GM23338 (cell line): ENCODE data around the gene DLG3. TPM values are rescaled to one million over a fixed set of nuclear protein-coding genes. Genes with fewer than 3 reads are reported as not detected.

Source experiments
- ATAC-seq: fragments of 200-7000 bp; cut with Tn5 transposase; 3 replicates; pipeline ENCODE4 v1.9.1; 2020
- DNase-seq: peaks from one replicate; pipeline ENCODE4 v3.0.0-alpha.2; 2015; ENCODE audit warnings: low spot score
- H2AFZ ChIP-seq: fragments of 200-600 bp; sonication (generic); 2 replicates; pipeline ENCODE4 v1.8.0; 2016; ENCODE audit warnings: antibody characterized with exemption, mild to moderate bottlenecking, moderate library complexity
- H3F3A ChIP-seq: fragments of 200-600 bp; sonication (generic); replicated peaks from 2 replicates; pipeline ENCODE4 v1.8.0; 2017; ENCODE audit warnings: antibody characterized with exemption, mixed run types, low read depth
- H3K27ac ChIP-seq: fragments of 200-600 bp; sonication (generic); 2 replicates; pipeline ENCODE4 v1.6.1; 2016; ENCODE audit warnings: low read depth
- H3K27me3 ChIP-seq: fragments of 200-600 bp; sonication (generic); 2 replicates; pipeline ENCODE4 v1.8.0; 2016; ENCODE audit warnings: mild to moderate bottlenecking, mixed run types, moderate library complexity; ENCODE audit not compliant: insufficient read depth
- H3K36me3 ChIP-seq: fragments of 200-600 bp; sonication (generic); 2 replicates; pipeline ENCODE4 v1.8.0; 2016; ENCODE audit warnings: mild to moderate bottlenecking; ENCODE audit not compliant: insufficient read depth
- H3K4me1 ChIP-seq: fragments of 200-600 bp; sonication (generic); 2 replicates; pipeline ENCODE4 v1.8.0; 2016; ENCODE audit warnings: mild to moderate bottlenecking, moderate library complexity; ENCODE audit not compliant: insufficient read depth
- H3K4me2 ChIP-seq: fragments of 200-600 bp; sonication (generic); 2 replicates; pipeline ENCODE4 v1.7.1; 2017; ENCODE audit warnings: mixed run types
- H3K4me3 ChIP-seq: fragments of 200-600 bp; sonication (generic); 2 replicates; pipeline ENCODE4 v1.6.1; 2016; ENCODE audit warnings: mixed run types
- H3K79me2 ChIP-seq: fragments of 200-600 bp; sonication (generic); replicated peaks from 2 replicates; pipeline ENCODE4 v1.8.0; 2017; ENCODE audit warnings: mild to moderate bottlenecking; ENCODE audit not compliant: insufficient read depth
- H3K9me2 ChIP-seq: fragments of 200-600 bp; sonication (generic); 2 replicates; pipeline ENCODE4 v1.8.0; 2017; ENCODE audit not compliant: insufficient read depth
- H4K20me1 ChIP-seq: fragments of 200-600 bp; sonication (generic); replicated peaks from 2 replicates; pipeline ENCODE4 v1.8.0; 2017; ENCODE audit warnings: mild to moderate bottlenecking; ENCODE audit not compliant: insufficient read depth
- H3K27ac Mint-ChIP-seq: 2 replicates; pipeline ENCODE4 v1.8.0; 2020; ENCODE audit warnings: inconsistent platforms, mild to moderate bottlenecking, moderate library complexity, mixed read lengths
- H3K27me3 Mint-ChIP-seq: 3 replicates; pipeline ENCODE4 v1.8.0; 2022; ENCODE audit warnings: low read depth, mild to moderate bottlenecking, moderate library complexity, mixed read lengths, inconsistent platforms; ENCODE audit not compliant: insufficient read depth, poor library complexity
- H3K36me3 Mint-ChIP-seq: 3 replicates; pipeline ENCODE4 v1.8.0; 2021; ENCODE audit warnings: low read depth, mild to moderate bottlenecking, inconsistent platforms, moderate library complexity, mixed read lengths
- H3K4me1 Mint-ChIP-seq: 3 replicates; pipeline ENCODE4 v1.8.0; 2020; ENCODE audit warnings: mild to moderate bottlenecking, inconsistent platforms, mixed read lengths
- H3K4me3 Mint-ChIP-seq: 3 replicates; pipeline ENCODE4 v1.8.0; 2021; ENCODE audit warnings: moderate library complexity, mild to moderate bottlenecking, inconsistent platforms, mixed read lengths
- H3K9me3 Mint-ChIP-seq: 3 replicates; pipeline ENCODE4 v1.8.0; 2020; ENCODE audit warnings: moderate library complexity, mild to moderate bottlenecking, inconsistent platforms, mixed read lengths
- CTCF ChIP-seq, 2 experiments: fragments of 200-600 bp in 1 of 2; sonication (generic) in 1 of 2; conservative IDR thresholded peaks; 2 replicates each; pipeline versions ENCODE4 v1.5.1 to v1.6.1; 2016 to 2017; ENCODE audit warnings: antibody characterized with exemption in 2 of 2, low read depth in 2 of 2, mild to moderate bottlenecking in 2 of 2, moderate library complexity in 1 of 2
- ETS1 ChIP-seq: IDR thresholded peaks from 2 replicates; pipeline ENCODE4 v1.6.1; 2016; ENCODE audit warnings: antibody characterized with exemption
- EZH2 ChIP-seq: fragments of 200-600 bp; sonication (generic); IDR thresholded peaks from one replicate; pipeline ENCODE4 v1.8.0; 2017; ENCODE audit warnings: antibody characterized with exemption, mild to moderate bottlenecking, low read depth; ENCODE audit not compliant: unreplicated experiment
- EZH2phosphoT487 ChIP-seq: fragments of 200-600 bp; sonication (generic); IDR thresholded peaks from one replicate; pipeline ENCODE4 v1.8.1; 2018; ENCODE audit warnings: antibody characterized with exemption; ENCODE audit not compliant: unreplicated experiment
- JUNB ChIP-seq: IDR thresholded peaks from one replicate; pipeline ENCODE4 v1.6.1; 2016; ENCODE audit warnings: antibody characterized with exemption; ENCODE audit not compliant: unreplicated experiment
- NANOG ChIP-seq: IDR thresholded peaks from 2 replicates; pipeline ENCODE4 v1.6.1; 2016; ENCODE audit warnings: antibody characterized with exemption, borderline replicate concordance
- POLR2AphosphoS5 ChIP-seq: IDR thresholded peaks from 2 replicates; pipeline ENCODE4 v1.6.1; 2016; ENCODE audit warnings: antibody characterized with exemption, low read depth
- REST ChIP-seq: IDR thresholded peaks from one replicate; pipeline ENCODE4 v1.6.1; 2018; ENCODE audit warnings: antibody characterized with exemption; ENCODE audit not compliant: unreplicated experiment
- STAT1 ChIP-seq: IDR thresholded peaks from one replicate; pipeline ENCODE4 v1.6.1; 2016; ENCODE audit warnings: antibody characterized with exemption; ENCODE audit not compliant: unreplicated experiment
- ZNF114 ChIP-seq: fragments of 250-450 bp; sonication (Bioruptor Pico); IDR thresholded peaks from 2 replicates; pipeline ENCODE4 v1.5.0; 2020; ENCODE audit warnings: mild to moderate bottlenecking, moderate library complexity
- ZNF331 ChIP-seq: fragments of 250-450 bp; sonication (Bioruptor Pico); IDR thresholded peaks from 2 replicates; pipeline ENCODE4 v1.5.0; 2020; ENCODE audit warnings: low read depth, mild to moderate bottlenecking, moderate library complexity
- ZNF462 ChIP-seq: fragments of 250-450 bp; sonication (Bioruptor Pico); IDR thresholded peaks from 2 replicates; pipeline ENCODE4 v1.5.0; 2020; ENCODE audit warnings: mild to moderate bottlenecking, moderate library complexity
- polyA plus RNA-seq: library from polyadenylated mRNA; unstranded; fragments of >200 nt; fragmentation: Nextera tagmentation; extraction: Ambion mirVana; gene quantifications from 2 replicates; pipeline ENCODE4 v1.2.1, GENCODE V29; 2016
- total RNA-seq: library from RNA; depleted of rRNA; stranded (reverse); fragments of >200 nt; shearing (Covaris generic); gene quantifications from 2 replicates; pipeline ENCODE4 v1.2.3, GENCODE V29; 2014

DLG3 gene
- total and polyA plus RNA-seq, 2 experiments from 2014 or later = 13.0 to 61.8 TPM

- Histone ChIP-seq H3K79me2 (peaks cover 30% of the 10 kb centered on the region), H2AFZ (no peak overlapping the region), H4K20me1 (peaks cover 10% of the 10 kb centered on the region), H3K4me3 (peak overlapping the region; percentile 58), H3K36me3 (no peaks in the 10 kb centered on the region), H3K27ac (no peak overlapping the region), H3K4me1 (peaks cover 17% of the 10 kb centered on the region; the same call in 1 of the 2 replicates), H3F3A (no peaks in the 10 kb centered on the region), H3K4me2 (peak overlapping the region; percentile 78), H3K9me2 (no peaks in the 10 kb centered on the region), H3K27me3 (no peaks in the 10 kb centered on the region)
- peak overlapping the region; percentile 83 for H3K4me3 Mint-ChIP-seq
- H3K27ac Mint-ChIP-seq = no peak overlapping the region
- H3K36me3 Mint-ChIP-seq = peaks cover 10% of the 10 kb centered on the region
- ATAC-seq (no peak), DNase-seq (no peak)
- no peak for TF ChIP-seq NANOG
- no peak for TF ChIP-seq EZH2
- TF ChIP-seq JUNB = no peak
- no peak for TF ChIP-seq CTCF (conservative IDR thresholded peaks at IDR 0.05; ENCODE audit: low read depth in 2 of 2)
- TF ChIP-seq ZNF462 (CRISPR knock-in tag) = no peak
- TF ChIP-seq POLR2AphosphoS5 = no peak
- TF ChIP-seq ETS1 = no peak
- no peak for TF ChIP-seq EZH2phosphoT487
- TF ChIP-seq REST = no peak
- TF ChIP-seq ZNF331 = no peak
- no peak for TF ChIP-seq STAT1
- TF ChIP-seq ZNF114 = no peak
- peaks cover 7% of the 10 kb centered on the region for H3K27me3 Mint-ChIP-seq
- H3K9me3 Mint-ChIP-seq = no peaks in the 10 kb centered on the region; the same call in 2 of the 3 replicates
- peaks cover 34% of the 10 kb centered on the region for H3K4me1 Mint-ChIP-seq
Observed at GRCh38 chrX:70453024-70453618, 8.5 kb downstream of the DLG3 start.
